GM12892 (cell line): ENCODE data around the gene SRD5A3.

Experiments used
- POLR2A ChIP-seq: IDR thresholded peaks from 2 replicates; pipeline ENCODE4 v1.6.1; 2011; ENCODE audit warnings: low read depth, low read length, control low read depth
- POLR2AphosphoS5 ChIP-seq: IDR thresholded peaks from 2 replicates; pipeline ENCODE4 v1.6.1; 2011; ENCODE audit warnings: low read depth, low read length, control low read depth

DNA sequence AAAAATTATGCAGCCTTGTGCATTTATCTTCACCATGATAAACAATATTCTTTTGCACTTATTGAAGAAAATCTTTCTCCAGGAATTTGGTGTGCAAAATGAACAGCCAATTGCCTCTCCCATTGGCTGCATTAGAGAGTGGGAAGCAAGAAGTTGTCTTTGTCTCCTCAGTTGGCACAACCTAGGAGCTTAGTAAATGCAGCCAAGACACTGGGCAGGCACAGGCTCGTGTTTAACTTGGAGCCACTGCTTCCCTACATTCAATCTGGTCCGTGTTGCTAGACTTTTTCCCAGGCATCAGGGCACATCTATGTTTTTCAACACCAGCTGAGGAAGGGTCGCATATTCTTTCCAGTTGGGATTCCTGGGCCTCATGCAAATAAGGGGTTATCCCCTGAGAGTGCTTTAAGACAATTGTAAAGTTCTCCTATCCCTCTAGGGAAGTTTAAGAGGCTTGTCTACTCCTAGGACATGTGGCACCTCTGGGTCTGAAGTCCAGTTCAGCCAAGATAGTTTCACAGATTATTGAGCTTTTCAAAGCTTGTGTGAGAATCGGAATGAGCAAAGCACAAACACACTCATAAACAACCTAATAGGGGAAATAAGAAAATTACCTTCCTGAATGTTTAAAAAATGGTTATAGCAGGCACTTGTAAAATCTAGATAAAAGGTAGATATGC, 31.8 kb upstream of the SRD5A3 start:
- TF ChIP-seq POLR2A (no peak), POLR2AphosphoS5 (no peak)
